HEK293 (cell line): ENCODE results near the gene MAGI2.
A peak's percentile ranks its signal among the peaks of the same experiment; 100 is the strongest.

ENCODE experiments used
- CTCF ChIA-PET: fragments of 350-600 bp; formaldehyde crosslinking; extraction: SDS; loops from one replicate; lab custom pipeline; 2021; ENCODE audit warnings: antibody characterized with exemption; lab: Yijun Ruan, JAX
- POLR2A ChIA-PET: fragments of 300-600 bp; formaldehyde crosslinking; extraction: SDS; loops from one replicate; lab custom pipeline; 2020; ENCODE audit warnings: antibody characterized with exemption, inconsistent platforms; lab: Yijun Ruan, JAX
- H3K27ac ChIP-seq: fragments of 200-500 bp; sonication (Bioruptor generic); 2 replicates; pipeline ENCODE4 v1.5.1; 2014; ENCODE audit warnings: low read depth, low read length, control low read depth, inconsistent platforms; ENCODE audit errors: extremely low read depth
- H3K36me3 ChIP-seq, 2 experiments: fragments of 200-500 bp in 1 of 2; sonication (Bioruptor generic) in 1 of 2; 1 replicate in 1 of 2; 2 replicates in 1 of 2; pipeline ENCODE4 v1.5.1; 2014 to 2017; ENCODE audit warnings: inconsistent platforms in 2 of 2, low read length in 2 of 2; ENCODE audit not compliant: control insufficient read depth in 2 of 2, insufficient read depth in 1 of 2
- H3K4me1 ChIP-seq: fragments of 200-500 bp; sonication (Bioruptor generic); 2 replicates; pipeline ENCODE4 v1.5.1; 2014; ENCODE audit warnings: mild to moderate bottlenecking, low read length, inconsistent platforms; ENCODE audit not compliant: control insufficient read depth, insufficient read depth
- H3K4me3 ChIP-seq: 2 replicates; pipeline ENCODE4 v1.5.1; 2011; ENCODE audit warnings: low read depth, mild to moderate bottlenecking, control low read depth, low read length, moderate library complexity
- H3K9me3 ChIP-seq: fragments of 200-500 bp; sonication (Bioruptor generic); 2 replicates; pipeline ENCODE4 v1.5.1; 2014; ENCODE audit warnings: low read depth, low read length, inconsistent platforms; ENCODE audit not compliant: control insufficient read depth, insufficient read depth
- KLF10 ChIP-seq: fragments of 450-650 bp; IDR thresholded peaks from 2 replicates; pipeline ENCODE4 v1.5.1; 2018; ENCODE audit warnings: missing biosample characterization, mild to moderate bottlenecking, missing genetic modification characterization
- KLF16 ChIP-seq: fragments of 450-650 bp; formaldehyde crosslinking; IDR thresholded peaks from 2 replicates; pipeline ENCODE4 v1.5.1; 2017; ENCODE audit warnings: missing biosample characterization, missing genetic modification characterization
- KLF9 ChIP-seq: fragments of 450-650 bp; formaldehyde crosslinking; IDR thresholded peaks from 2 replicates; pipeline ENCODE4 v1.5.1; 2016; ENCODE audit warnings: missing biosample characterization, missing genetic modification characterization, low read depth
- SALL2 ChIP-seq: fragments of 450-650 bp; formaldehyde crosslinking; IDR thresholded peaks from 2 replicates; pipeline ENCODE4 v1.5.0; 2017; ENCODE audit warnings: missing biosample characterization, mild to moderate bottlenecking, missing genetic modification characterization, borderline replicate concordance
- SCRT1 ChIP-seq: fragments of 450-650 bp; formaldehyde crosslinking; IDR thresholded peaks from 2 replicates; pipeline ENCODE4 v1.5.1; 2016; ENCODE audit warnings: missing biosample characterization, missing genetic modification characterization, borderline replicate concordance
- TRIM28 ChIP-seq: IDR thresholded peaks from 2 replicates; pipeline ENCODE4 v1.6.1; 2011; ENCODE audit warnings: low read length, control low read depth, borderline replicate concordance
- ZBTB48 ChIP-seq: fragments of 450-650 bp; formaldehyde crosslinking; IDR thresholded peaks from 2 replicates; pipeline ENCODE4 v1.5.1; 2016; ENCODE audit warnings: missing biosample characterization, missing genetic modification characterization
- ZFHX2 ChIP-seq: fragments of 450-650 bp; formaldehyde crosslinking; conservative IDR thresholded peaks from 2 replicates; pipeline ENCODE4 v1.5.1; 2016; ENCODE audit warnings: missing biosample characterization, missing genetic modification characterization
- ZNF24 ChIP-seq: fragments of 450-650 bp; formaldehyde crosslinking; IDR thresholded peaks from 2 replicates; pipeline ENCODE4 v1.5.1; 2016; ENCODE audit warnings: missing biosample characterization, missing genetic modification characterization
- ZNF335 ChIP-seq: fragments of 450-650 bp; formaldehyde crosslinking; conservative IDR thresholded peaks from 2 replicates; pipeline ENCODE4 v1.5.1; 2016; ENCODE audit warnings: missing biosample characterization, missing genetic modification characterization
- ZNF366 ChIP-seq: fragments of 450-650 bp; formaldehyde crosslinking; conservative IDR thresholded peaks from 2 replicates; pipeline ENCODE4 v1.5.1; 2016; ENCODE audit warnings: missing biosample characterization, missing genetic modification characterization
- ZNF423 ChIP-seq: fragments of 450-650 bp; formaldehyde crosslinking; IDR thresholded peaks from 2 replicates; pipeline ENCODE4 v1.5.1; 2016; ENCODE audit warnings: missing biosample characterization, missing genetic modification characterization
- ZNF521 ChIP-seq: fragments of 450-650 bp; formaldehyde crosslinking; IDR thresholded peaks from 2 replicates; pipeline ENCODE4 v1.5.1; 2017; ENCODE audit warnings: missing biosample characterization, mild to moderate bottlenecking, missing genetic modification characterization
- ZNF530 ChIP-seq: fragments of 450-650 bp; formaldehyde crosslinking; IDR thresholded peaks from 2 replicates; pipeline ENCODE4 v1.5.1; 2016; ENCODE audit warnings: low read depth, missing biosample characterization, missing genetic modification characterization
- TF ChIP-seq, protein P1 (sequence below): fragments of 450-650 bp; formaldehyde crosslinking; IDR thresholded peaks from 2 replicates; pipeline ENCODE4 v1.5.1; 2016; ENCODE audit warnings: missing biosample characterization, missing genetic modification characterization
- TF ChIP-seq, protein P2 (sequence below): fragments of 450-650 bp; formaldehyde crosslinking; IDR thresholded peaks from 2 replicates; pipeline ENCODE4 v1.5.1; 2016; ENCODE audit warnings: missing biosample characterization, missing genetic modification characterization
- TF ChIP-seq, protein P3 (sequence below): fragments of 450-650 bp; formaldehyde crosslinking; optimal IDR thresholded peaks from 2 replicates; pipeline ENCODE3; 2016; ENCODE audit warnings: missing biosample characterization, mild to moderate bottlenecking, missing genetic modification characterization
- TF ChIP-seq, protein P4 (sequence below): fragments of 450-650 bp; formaldehyde crosslinking; IDR thresholded peaks from 2 replicates; pipeline ENCODE4 v1.5.1; 2016; ENCODE audit warnings: missing biosample characterization, missing genetic modification characterization, borderline replicate concordance
- TF ChIP-seq, protein P5 (sequence below): fragments of 450-650 bp; formaldehyde crosslinking; IDR thresholded peaks from 2 replicates; pipeline ENCODE4 v1.5.1; 2017; ENCODE audit warnings: missing biosample characterization, missing genetic modification characterization

The MAGI2 gene

DNA sequence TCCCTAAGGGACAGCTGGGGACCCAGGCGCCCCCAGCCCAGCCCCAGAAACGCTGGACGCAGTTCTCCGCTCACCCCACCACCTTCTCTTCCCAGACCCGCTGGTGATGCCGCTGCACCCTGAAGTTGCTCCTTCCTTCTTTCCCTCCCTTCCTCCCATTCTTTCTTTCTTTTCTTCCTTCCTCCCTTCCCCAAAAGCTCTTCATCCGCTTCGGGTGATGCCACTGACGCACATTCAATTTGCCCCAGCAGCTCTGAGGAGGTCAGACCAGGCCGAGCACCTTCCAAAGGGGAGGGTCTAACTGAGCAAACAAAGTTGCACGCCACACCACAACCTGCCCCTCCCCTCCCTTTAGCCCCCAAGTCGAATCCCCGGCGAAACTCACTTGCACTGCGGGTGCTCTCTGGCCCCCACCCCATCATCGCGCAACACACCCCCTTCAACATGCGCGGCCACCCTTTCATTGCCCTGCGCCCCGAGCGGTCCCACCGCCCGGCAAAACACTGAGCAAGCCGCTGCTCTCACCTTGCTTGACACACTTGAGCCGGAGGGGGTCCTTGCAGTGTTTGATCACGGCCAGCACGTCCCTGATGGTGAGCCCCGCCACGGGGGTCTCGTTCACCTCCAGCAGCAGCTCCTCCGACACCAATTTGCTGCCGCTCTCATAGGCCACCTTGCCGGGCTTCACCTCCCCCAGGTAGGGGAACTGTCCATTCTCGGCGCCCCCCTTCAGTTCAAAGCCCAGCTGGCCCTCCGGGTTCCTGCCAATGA, 787 bp downstream of the MAGI2 start (continued):
- TF ChIP-seq, protein P1, sequence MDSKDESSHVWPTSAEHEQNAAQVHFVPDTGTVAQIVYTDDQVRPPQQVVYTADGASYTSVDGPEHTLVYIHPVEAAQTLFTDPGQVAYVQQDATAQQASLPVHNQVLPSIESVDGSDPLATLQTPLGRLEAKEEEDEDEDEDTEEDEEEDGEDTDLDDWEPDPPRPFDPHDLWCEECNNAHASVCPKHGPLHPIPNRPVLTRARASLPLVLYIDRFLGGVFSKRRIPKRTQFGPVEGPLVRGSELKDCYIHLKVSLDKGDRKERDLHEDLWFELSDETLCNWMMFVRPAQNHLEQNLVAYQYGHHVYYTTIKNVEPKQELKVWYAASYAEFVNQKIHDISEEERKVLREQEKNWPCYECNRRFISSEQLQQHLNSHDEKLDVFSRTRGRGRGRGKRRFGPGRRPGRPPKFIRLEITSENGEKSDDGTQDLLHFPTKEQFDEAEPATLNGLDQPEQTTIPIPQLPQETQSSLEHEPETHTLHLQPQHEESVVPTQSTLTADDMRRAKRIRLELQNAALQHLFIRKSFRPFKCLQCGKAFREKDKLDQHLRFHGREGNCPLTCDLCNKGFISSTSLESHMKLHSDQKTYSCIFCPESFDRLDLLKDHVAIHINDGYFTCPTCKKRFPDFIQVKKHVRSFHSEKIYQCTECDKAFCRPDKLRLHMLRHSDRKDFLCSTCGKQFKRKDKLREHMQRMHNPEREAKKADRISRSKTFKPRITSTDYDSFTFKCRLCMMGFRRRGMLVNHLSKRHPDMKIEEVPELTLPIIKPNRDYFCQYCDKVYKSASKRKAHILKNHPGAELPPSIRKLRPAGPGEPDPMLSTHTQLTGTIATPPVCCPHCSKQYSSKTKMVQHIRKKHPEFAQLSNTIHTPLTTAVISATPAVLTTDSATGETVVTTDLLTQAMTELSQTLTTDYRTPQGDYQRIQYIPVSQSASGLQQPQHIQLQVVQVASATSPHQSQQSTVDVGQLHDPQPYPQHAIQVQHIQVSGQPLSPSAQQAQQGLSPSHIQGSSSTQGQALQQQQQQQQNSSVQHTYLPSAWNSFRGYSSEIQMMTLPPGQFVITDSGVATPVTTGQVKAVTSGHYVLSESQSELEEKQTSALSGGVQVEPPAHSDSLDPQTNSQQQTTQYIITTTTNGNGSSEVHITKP (tag by site-specific recombination), result peak; percentile 73; the same call in 1 of the 2 replicates
- no peak for TF ChIP-seq ZNF521
- TF ChIP-seq ZNF24 (tag by site-specific recombination), result 0 out of 2 replicates have a peak, but pooled peaks have one; percentile 6
- peak; percentile 82 for TF ChIP-seq ZNF335 (tag by site-specific recombination)
- peak; percentile 93 for TF ChIP-seq ZNF366 (tag by site-specific recombination)
- TF ChIP-seq KLF9 (tag by site-specific recombination), result peak; percentile 47
- TF ChIP-seq, protein P2, sequence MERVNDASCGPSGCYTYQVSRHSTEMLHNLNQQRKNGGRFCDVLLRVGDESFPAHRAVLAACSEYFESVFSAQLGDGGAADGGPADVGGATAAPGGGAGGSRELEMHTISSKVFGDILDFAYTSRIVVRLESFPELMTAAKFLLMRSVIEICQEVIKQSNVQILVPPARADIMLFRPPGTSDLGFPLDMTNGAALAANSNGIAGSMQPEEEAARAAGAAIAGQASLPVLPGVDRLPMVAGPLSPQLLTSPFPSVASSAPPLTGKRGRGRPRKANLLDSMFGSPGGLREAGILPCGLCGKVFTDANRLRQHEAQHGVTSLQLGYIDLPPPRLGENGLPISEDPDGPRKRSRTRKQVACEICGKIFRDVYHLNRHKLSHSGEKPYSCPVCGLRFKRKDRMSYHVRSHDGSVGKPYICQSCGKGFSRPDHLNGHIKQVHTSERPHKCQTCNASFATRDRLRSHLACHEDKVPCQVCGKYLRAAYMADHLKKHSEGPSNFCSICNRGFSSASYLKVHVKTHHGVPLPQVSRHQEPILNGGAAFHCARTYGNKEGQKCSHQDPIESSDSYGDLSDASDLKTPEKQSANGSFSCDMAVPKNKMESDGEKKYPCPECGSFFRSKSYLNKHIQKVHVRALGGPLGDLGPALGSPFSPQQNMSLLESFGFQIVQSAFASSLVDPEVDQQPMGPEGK, result peak; percentile 8
- 0 out of 2 replicates have a peak, but pooled peaks have one; percentile 1 for TF ChIP-seq ZFHX2 (tag by site-specific recombination)
- 0 out of 2 replicates have a peak, but pooled peaks have one; percentile 4 for TF ChIP-seq KLF16 (tag by site-specific recombination)
- no peak for TF ChIP-seq ZNF530
- TF ChIP-seq, protein P3, sequence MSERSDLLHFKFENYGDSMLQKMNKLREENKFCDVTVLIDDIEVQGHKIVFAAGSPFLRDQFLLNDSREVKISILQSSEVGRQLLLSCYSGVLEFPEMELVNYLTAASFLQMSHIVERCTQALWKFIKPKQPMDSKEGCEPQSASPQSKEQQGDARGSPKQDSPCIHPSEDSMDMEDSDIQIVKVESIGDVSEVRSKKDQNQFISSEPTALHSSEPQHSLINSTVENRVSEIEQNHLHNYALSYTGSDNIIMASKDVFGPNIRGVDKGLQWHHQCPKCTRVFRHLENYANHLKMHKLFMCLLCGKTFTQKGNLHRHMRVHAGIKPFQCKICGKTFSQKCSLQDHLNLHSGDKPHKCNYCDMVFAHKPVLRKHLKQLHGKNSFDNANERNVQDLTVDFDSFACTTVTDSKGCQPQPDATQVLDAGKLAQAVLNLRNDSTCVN (tag by site-specific recombination), result peak; percentile 39
- TF ChIP-seq, all 188 proteins: peak for 22

DNA sequence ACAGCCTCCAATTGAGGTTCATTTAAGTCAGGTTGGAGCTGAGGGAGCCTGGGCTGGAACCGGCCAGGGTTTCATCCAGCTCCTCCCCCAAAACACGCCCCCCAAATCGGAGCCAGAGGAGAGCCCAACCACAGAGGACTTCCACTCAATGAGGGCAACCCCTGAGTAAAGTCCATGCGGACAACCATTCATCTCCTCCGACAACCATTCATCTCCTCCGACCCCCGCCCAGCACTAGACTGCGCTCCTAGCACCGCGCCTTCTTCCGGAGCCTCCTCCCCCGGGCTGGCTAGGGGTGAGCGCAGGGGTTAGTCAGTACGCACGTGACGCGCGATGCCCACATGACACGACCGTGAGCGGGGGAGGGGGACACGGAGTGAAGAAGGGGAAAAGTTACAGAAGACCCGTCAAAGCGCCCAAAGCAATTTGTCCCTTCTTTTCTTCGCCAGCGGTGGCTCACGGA, 1.4 kb downstream of the MAGI2 start:
- ChIA-PET POLR2A (interaction anchor here (0.8 to 1.2 kb wide), 2 partner anchors 45 to 257 kb away, joined by 3 read pairs; no protein-coding TSS in a partner anchor), CTCF (interaction anchor here (0.6 to 0.8 kb wide), 3 partner anchors 79 to 179 kb away, joined by 3 to 4 read pairs (median 3); no protein-coding TSS in a partner anchor)
- Histone ChIP-seq H3K4me3 (peak overlapping the region; percentile 59), H3K9me3 (no peaks in the 10 kb centered on the region), H3K4me1 (peaks cover 3% of the 10 kb centered on the region), H3K36me3 (no peaks in the 10 kb centered on the region), H3K27ac (peak overlapping the region; percentile 67)
- peak; percentile 74 for TF ChIP-seq KLF9 (tag by site-specific recombination)
- 0 out of 2 replicates have a peak, but pooled peaks have one; percentile 42 for TF ChIP-seq KLF10
- TF ChIP-seq SCRT1 (tag by site-specific recombination), result no peak
- no peak for TF ChIP-seq ZNF423 (tag by site-specific recombination)
- TF ChIP-seq, protein P4, sequence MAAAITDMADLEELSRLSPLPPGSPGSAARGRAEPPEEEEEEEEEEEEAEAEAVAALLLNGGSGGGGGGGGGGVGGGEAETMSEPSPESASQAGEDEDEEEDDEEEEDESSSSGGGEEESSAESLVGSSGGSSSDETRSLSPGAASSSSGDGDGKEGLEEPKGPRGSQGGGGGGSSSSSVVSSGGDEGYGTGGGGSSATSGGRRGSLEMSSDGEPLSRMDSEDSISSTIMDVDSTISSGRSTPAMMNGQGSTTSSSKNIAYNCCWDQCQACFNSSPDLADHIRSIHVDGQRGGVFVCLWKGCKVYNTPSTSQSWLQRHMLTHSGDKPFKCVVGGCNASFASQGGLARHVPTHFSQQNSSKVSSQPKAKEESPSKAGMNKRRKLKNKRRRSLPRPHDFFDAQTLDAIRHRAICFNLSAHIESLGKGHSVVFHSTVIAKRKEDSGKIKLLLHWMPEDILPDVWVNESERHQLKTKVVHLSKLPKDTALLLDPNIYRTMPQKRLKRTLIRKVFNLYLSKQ (tag by site-specific recombination), result no peak
- TF ChIP-seq ZFHX2 (tag by site-specific recombination), result peak; percentile 82
- TF ChIP-seq, protein P5, sequence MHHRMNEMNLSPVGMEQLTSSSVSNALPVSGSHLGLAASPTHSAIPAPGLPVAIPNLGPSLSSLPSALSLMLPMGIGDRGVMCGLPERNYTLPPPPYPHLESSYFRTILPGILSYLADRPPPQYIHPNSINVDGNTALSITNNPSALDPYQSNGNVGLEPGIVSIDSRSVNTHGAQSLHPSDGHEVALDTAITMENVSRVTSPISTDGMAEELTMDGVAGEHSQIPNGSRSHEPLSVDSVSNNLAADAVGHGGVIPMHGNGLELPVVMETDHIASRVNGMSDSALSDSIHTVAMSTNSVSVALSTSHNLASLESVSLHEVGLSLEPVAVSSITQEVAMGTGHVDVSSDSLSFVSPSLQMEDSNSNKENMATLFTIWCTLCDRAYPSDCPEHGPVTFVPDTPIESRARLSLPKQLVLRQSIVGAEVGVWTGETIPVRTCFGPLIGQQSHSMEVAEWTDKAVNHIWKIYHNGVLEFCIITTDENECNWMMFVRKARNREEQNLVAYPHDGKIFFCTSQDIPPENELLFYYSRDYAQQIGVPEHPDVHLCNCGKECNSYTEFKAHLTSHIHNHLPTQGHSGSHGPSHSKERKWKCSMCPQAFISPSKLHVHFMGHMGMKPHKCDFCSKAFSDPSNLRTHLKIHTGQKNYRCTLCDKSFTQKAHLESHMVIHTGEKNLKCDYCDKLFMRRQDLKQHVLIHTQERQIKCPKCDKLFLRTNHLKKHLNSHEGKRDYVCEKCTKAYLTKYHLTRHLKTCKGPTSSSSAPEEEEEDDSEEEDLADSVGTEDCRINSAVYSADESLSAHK (tag by site-specific recombination), result no peak
- TF ChIP-seq ZBTB48 (tag by site-specific recombination), result peak; percentile 47; the same call in 1 of the 2 replicates
- 0 out of 2 replicates have a peak, but pooled peaks have one; percentile 13 for TF ChIP-seq TRIM28
- TF ChIP-seq, protein P3 (tag by site-specific recombination), result peak; percentile 48
- no peak for TF ChIP-seq SALL2 (tag by site-specific recombination)
